PC-9 (cell line): ENCODE results near the gene ARCN1.

Experiments
- EZH2 ChIP-seq: fragments of 200-600 bp; sonication (generic); IDR thresholded peaks from 2 replicates; pipeline ENCODE4 v1.8.0; 2017; ENCODE audit warnings: antibody characterized with exemption, low read depth
- TF ChIP-seq, protein P1 (sequence below): fragments of 200-600 bp; sonication (generic); conservative IDR thresholded peaks from 2 replicates; pipeline ENCODE4 v1.6.1; 2017; ENCODE audit warnings: mixed run types, antibody characterized with exemption, mild to moderate bottlenecking, moderate library complexity

- TF ChIP-seq, protein P1, sequence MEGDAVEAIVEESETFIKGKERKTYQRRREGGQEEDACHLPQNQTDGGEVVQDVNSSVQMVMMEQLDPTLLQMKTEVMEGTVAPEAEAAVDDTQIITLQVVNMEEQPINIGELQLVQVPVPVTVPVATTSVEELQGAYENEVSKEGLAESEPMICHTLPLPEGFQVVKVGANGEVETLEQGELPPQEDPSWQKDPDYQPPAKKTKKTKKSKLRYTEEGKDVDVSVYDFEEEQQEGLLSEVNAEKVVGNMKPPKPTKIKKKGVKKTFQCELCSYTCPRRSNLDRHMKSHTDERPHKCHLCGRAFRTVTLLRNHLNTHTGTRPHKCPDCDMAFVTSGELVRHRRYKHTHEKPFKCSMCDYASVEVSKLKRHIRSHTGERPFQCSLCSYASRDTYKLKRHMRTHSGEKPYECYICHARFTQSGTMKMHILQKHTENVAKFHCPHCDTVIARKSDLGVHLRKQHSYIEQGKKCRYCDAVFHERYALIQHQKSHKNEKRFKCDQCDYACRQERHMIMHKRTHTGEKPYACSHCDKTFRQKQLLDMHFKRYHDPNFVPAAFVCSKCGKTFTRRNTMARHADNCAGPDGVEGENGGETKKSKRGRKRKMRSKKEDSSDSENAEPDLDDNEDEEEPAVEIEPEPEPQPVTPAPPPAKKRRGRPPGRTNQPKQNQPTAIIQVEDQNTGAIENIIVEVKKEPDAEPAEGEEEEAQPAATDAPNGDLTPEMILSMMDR: no peak
- no peak for TF ChIP-seq EZH2
These were observed 43.2 kb downstream of the ARCN1 start for GRCh38 chr11:118615282-118615975.
